Right lung (tissue), 5 donors: ENCODE data around the gene WDR18. TPM values are rescaled to one million over a fixed set of nuclear protein-coding genes. Genes with fewer than 3 reads are reported as not detected.

ENCODE experiments used
- DNase-seq, 2 donors: peaks; one replicate each; pipeline ENCODE4 v3.0.0-alpha.2; 2013
- polyA plus RNA-seq, 5 donors: library from polyadenylated mRNA; unstranded; fragments of 120-200 nt; gene quantifications; one replicate each; pipeline versions ENCODE4 v1.2.1 to v1.2.3, GENCODE V29; 2013; ENCODE audit warnings: inconsistent platforms in 1 of 5, low replicate concordance in 1 of 5; ENCODE audit not compliant: insufficient read length in 5 of 5, insufficient read depth in 1 of 5

The WDR18 gene
- polyA plus RNA-seq, 5 donors = 22.3 to 47.6 (median 30.8) TPM

DNA sequence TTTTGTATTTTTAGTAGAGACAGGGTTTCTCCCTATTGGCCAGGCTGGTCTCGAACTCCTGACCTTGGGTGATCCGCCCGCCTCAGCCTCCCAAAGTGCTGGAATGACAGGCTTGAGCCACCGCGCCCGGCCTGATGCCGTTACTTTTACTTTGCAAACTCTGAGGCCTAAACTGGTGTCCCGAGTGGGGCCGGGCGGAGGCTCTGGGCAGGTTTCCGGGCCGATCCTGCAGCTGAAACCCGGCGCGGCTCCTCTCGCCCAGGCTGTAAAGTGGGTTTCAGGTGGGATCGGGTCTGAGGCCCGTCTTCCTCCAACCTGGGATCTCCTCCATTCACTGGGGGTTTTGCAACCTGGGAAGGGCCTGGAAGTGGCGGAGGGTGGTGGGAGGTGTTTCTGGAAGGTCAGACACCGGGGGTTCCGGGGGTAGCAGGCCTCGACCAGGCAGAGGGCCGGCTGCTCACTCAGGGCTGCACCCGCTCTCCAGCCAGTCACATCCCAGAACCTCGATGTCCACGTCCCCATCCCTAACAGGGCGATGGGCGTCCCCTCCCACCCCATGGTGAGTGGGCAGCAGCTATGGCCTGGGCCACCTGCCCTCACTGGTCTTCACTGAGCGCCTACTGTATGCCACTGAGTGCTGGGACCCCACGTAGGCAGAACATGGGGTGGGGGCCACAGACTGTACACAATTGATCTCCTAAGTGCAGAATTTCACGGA is 21.3 kb upstream of the WDR18 start:
- no peak for DNase-seq

DNA sequence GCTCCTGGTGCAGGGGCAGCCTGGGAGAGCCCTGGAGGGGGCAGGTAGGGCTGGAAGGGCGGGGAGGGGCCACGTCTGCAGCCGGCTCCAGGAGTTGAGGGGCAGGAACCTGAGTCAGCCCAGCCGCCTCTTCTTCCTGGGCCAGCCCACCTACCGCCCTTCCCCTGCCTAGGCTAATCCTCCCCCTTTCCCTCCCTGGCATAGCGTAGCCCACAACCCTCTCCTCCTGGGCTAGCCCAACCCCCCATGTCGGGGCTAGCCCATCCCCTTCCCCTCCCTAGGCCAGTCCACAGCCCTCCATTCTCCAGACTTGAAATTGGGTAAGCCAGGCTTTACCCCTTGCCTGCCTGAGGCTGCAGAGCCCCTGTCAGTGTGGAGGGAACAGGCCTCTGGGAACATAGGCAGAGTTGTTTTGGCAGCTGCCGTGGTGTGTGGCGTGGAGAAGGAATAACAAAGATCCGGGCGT is 20.6 kb upstream of the WDR18 start:
- DNase-seq = no peak

DNA sequence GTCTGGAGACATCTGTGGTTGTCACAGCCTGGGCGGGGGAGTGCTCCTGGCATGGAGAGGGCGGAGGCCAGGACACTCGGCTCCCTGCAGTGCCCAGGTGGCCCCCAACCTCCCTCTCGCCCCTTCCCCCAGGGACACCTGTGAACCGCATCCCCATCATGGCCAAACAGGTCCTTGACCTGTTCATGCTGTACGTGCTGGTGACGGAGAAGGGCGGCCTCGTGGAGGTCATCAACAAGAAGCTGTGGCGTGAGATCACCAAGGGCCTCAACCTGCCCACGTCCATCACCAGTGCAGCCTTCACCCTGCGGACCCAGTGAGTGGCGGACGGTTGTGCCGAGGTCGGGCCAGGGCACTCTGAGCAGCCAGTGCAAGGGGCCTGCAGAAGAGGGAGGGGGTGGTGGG is 20.0 kb upstream of the WDR18 start:
- DNase-seq = no peak

DNA sequence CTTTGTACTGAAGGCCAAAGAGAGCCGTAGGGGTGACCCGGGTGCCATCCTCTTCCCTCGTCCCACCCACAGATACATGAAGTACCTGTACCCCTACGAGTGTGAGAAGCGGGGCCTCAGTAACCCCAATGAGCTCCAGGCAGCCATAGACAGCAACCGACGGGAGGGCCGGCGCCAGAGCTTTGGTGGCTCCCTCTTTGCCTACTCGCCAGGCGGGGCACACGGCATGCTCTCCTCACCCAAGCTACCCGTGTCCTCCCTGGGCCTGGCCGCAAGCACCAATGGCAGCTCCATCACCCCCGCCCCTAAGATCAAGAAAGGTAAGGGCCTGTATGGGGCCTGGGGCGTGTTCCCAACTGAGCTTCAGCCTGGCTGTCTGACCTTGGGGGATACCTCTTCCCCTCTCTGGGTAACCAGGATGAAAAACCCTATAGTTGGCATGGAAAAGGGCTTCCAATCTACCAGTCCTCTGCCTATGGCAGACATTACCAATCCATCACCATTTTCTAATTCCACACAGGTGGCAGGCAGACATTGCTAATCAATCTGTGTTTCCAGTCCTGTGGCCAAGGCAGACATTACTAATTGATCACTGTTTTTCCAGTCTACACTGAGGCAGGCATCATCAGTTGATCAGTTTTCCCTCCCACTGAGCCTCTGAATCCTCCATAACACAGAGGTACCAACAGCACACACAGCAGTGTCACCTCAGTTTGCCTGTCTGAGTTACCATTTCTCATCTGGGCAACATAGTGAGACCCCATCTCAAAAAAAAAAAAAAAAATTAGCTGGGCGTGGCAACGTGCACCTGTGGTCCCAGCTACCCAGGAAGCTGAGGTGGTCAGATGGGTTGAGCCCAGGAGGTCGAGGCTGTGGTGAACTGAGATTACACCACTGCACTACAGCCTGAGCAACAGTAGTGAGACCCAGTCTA is 19.1 kb upstream of the WDR18 start:
- DNase-seq = no peak

DNA sequence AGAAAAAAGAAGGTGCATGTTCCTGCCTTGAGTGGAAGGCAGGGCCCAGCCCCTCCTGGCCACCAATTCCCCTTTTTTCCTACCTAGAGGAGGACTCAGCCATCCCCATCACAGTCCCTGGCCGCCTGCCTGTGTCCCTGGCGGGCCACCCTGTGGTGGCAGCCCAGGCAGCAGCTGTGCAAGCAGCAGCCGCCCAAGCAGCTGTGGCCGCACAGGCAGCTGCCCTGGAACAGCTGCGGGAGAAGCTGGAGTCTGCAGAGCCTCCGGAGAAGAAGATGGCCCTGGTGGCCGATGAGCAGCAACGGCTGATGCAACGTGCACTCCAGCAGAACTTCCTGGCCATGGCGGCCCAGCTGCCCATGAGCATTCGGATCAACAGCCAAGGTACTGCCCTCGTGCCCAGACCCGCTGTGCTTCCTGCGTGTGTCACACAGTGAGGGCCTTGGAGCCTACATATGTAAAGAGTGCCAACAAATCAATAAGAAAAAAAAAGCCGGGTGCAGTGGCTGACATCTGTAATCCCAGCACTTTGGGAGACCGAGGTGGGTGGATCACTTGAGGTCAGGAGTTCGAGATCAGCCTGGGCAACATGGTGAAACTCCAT is 17.6 kb upstream of the WDR18 start:
- no peak for DNase-seq

DNA sequence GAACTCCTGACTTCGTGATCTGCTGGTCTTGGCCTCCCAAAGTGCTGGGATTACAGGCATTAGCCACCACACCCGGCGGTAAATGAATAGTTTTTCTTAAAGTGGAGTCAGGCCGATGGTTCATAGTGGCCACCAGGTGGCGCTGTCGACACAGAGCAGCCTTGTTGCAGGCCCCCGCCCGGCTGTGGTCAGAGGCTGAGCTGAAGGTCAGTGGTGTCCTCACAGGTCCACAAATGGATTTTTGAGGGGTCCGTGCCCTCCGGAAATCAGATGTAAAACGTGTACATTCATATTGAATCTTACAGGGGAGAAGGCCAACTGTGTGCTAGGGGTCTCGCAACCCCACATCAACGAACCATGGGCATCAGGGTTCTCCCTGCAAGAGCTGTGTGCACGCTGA is 13.4 kb upstream of the WDR18 start:
- no peak for DNase-seq

DNA sequence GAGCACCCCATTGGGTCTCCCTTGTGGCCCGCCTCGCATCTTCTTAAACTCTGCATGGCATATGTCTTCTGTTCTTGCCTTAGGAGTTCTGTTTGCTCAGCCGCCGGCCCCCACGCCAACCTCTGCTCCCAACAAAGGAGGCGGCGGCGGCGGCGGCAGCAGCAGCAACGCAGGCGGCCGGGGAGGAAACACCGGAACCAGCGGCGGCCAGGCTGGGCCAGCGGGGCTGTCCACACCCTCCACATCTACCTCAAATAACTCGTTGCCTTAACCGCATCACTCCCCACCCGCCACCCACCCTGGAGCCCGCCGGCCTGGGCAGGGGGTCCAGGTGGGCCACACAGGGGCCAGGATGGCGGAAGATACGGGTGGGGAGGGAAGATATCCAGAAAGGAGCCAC is 12.3 kb upstream of the WDR18 start:
- no peak for DNase-seq

DNA sequence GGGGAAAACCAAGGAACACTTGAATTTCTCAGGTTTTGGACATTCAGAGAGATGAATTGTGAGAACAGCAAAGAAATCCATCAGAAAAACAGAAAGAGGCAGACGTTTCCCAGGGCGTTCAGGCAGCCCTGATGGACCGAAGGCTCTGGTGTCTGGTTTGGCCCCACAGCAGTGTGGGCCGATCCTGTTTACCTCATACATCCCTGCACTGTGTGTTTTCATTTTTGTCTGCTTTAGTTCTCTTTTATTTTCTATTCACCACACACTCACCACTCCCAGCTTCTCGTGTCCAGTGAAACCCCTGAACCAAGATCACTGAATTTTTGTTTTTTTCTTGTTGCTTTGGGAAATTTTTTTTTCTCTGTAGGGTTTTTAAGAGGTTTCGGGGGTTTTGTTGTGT is 11.9 kb upstream of the WDR18 start:
- no peak for DNase-seq

DNA sequence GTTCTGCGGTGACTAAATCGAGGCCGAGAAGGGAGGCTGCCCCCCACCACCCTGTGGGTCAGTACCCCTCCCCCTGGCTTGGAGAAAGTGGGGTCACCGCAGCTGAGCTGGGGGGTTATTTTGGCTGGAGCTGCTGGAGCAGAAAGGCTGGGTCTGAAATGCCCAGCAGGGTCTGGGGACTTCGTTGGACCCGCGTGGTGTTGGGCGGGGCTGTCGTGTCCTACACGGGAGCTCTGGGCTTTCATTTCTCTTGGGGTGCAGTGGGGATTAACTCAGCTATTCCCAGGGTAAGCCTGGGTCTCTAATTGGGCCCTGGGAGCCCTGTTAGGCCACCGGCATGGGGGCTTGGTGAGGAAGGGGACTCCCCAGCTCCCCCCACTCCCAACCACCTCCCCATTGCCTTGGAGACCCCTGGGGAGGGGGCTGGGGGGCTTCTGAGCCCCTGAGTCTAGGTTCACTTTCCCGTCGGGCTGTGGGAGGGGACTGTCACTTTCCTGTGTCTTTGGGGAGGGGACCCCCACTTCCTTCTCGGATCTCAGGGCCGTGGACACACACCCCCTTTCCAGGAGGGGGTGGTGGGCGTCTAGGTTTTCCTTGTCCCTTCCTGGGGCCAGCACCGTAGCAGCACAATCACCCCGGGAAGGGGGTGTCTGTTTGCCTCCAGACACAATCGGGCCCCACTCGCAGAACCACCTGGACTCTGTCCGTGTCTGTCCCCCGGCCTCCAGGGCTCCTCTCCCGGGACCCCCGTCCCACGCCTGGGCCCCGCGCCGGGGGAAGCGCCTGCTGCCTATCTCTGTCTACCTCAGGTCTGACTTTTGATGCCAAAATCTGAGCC is 10.2 kb upstream of the WDR18 start:
- no peak for DNase-seq

DNA sequence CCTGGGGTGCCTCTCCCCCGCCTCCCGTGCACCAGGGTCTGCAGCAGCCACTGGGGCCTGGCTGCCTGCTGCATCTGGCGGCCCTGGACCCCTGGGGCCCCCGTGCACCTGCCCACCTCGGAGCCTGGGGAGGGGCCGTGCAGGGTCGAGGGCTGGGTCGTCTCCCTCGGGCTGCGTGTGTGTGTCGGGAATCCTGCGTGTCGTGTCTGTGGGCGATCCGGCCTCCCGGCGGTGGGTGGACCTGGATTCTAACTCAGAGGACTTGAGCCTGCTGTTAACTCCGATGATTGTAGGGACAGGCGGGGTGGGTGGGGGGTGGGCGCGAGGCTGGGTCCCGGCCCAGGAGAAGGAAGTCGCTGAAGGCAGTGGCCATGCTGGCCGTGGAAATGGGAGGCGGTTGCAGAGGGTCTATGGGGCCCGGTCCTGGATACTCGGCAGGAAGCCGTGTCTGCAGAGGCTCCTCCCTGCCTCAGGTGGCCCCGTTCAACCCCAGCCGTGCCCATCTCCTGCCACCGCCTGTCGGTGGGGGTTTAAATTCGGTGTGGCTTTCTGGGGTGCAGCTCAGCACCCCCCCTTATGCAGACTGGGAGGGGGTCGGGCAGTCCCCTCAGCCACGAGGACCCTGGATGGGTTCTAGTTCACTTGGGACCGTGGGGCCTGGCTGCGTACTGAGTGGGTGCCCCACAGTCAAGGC is 9.4 kb upstream of the WDR18 start:
- no peak for DNase-seq

DNA sequence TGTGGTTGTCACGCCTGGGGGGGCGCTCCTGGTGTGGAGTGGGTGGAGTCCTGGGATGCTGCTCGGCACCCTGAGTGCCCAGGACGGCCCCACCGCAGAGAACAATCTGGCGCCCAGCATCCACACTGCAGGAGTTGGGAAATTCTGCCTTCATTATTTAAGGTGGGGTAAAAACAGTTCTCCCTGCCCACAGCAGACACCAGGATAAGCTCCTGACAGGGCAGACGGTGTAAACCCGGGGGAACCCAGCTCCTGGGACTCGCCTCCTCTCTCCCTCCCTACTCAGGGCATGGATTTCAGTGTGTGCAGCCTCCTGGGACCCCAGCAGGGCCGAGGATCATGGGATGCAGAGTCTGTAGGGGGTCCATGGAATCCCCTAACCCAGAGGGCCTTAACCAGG is 7.7 kb upstream of the WDR18 start:
- no peak for DNase-seq

DNA sequence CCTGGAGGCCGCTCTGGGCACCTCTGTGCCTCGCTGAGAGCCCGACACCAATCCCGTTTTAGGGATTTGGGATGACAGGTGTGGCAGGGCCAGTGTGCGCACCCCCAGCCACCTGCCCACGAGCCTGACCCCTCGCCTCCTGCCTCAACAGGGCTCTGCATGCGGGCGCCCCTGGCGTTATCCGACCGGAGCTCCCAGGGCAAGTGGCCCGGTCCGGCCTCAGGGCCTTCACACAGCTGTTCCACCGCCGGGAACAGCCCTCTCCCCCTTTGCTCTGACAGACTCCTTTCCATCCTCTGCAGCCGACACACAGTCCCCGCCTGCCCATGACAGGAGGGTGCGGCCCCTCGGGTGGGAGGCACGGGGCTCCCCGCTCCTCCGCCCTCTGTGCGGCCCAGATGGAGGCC is 7.1 kb upstream of the WDR18 start:
- DNase-seq = no peak

DNA sequence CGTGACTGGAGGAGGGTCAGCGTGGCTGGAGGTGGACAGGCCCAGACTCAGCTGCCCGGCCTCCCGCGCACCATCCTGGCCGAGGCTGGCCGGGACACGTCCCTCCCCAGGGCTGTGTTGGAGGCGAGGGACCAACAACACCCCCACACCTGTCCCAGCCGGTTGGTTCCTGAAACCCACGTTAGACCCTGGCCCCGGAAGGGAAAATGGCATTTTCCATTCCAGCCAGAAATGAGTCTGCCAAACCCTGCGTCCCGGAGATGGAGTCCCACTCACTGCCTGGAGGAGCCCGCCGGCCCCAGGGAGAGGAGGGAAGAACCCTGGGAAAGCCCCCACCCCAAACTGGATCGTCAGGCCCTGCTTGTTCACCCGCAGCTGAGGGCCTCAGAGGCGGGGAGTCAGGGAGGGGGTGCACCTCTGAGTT is 4.8 kb upstream of the WDR18 start:
- DNase-seq = no peak

DNA sequence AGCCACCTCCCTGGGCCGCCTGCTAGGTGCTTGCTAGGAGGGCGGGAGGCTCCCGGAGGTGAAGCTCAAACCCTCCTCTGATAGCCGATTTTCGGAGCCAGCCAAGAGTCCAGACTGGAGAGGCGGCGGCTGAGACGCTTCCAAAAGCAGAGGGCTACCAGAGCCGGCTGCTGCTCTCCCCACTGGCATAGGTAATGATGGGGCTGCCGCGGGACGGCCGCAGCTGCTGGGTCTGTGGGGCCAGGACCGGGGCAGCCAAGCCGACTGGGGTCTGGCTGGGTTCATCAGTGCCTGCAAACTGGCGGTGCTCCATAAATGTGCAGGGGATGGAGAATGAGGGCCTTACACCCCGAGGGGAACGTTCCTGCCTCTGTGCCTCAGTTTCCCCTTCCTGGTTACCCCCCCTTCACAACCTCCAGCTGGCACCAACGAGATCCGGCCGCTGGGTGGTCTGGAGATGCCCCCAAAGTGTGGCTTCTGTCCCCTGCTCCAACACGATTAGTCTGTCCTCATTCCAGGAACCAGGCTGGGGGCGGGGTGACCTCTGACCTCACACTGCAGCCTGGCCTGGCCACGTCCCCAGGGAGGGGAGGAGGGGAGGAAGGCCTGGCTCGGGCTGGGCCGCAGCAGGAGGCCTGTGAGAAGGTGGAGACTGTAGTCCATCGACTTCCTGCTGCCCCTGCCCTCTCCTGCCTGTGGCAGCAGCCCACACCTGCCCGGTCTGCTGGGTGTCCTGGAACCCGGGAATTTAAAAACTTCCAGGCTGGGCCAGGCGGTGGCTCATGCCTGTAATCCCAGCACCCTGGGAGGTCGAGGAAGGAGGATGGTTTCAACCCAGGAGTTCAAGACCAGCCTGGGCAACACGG is 3.8 kb upstream of the WDR18 start:
- DNase-seq = no peak

DNA sequence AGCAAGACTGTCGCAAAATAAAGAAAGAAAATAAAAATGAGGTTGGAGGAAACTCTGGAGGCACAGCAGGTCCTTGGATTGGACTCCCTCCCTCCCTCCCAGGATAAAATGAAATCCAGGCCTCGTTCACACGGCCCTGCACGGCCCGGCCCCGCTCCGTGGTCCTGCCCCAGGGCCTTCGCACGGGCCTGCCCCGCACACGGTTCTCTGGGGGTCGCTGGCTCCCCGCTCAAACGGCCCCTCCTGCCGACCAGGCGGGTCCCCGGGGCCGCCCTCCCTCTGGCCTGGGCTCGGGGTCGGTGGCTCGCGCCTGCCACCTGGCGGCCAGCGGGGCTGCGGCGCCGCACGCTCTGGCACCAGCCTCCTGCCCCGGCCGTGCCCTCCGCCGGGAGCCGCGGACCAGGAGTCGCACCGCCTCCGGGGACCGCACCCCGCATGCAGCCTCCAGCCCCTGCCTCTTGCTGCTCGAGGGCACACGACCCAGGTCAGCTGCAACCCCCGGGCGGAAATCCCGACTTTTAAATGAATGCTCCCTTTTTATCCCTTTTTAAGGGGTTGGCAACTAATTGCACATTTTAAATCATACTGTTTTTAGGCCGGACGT is 1.5 kb upstream of the WDR18 start:
- DNase-seq = peak; percentile 67 to 71

DNA sequence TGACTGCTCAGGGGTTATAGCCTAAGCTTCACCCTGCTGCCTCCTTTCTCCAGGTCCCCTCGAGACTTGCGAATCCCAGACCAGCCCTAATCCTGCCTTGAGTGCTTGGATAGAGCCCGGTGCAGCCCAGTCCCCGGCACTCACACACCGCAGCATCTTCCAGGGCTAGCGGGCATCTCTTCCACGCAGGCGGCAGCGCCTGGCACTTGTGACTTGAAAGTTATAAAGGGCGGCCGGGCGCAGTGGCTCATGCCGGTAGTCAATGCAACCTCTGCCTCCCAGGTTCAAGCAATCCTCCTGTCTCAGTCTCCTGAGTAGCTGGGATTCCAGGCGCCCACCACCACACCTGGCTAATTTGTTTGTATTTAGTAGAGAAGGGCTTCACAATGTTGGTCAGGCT is 1.9 kb downstream of the WDR18 start:
- DNase-seq = no peak

DNA sequence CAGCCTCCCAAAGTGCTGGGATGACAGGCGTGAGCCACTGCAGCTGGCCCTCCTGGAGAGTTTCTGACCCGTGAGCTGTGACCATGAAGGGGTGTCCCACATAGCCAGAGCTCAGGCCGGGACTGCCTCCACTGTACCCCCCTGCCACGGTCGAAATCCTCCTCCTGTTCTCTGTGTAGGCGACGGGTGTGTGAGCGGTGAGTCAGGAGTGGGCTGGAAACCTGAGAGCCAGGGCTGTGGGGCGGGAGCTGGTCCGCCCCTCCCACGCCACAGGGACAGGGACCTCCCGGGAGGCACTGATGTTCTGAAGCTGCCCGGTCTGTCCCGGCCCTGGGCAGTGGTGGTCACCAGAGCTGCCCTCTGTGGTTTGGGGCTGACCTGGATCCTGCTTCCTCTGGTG is 3.9 kb downstream of the WDR18 start:
- DNase-seq = no peak

DNA sequence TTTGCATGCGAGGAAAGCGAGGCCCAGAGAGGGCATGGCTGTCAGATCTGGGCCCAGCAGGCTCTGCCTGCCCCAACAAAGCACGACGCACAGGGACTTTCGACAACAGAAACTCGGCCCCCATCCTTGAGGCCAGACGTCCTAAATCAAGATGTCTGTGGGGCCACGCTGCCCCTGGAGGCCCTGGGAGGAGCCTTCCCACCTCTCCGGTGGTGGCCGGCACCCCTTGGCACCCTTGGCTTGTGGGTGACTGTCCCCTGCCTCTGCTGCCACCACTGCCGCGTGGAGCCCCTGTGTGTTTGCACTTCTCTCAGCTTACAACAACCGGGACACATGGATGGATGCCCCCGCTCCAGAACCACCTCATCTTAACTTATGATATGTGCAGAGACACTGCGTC is 4.4 kb downstream of the WDR18 start:
- no peak for DNase-seq

DNA sequence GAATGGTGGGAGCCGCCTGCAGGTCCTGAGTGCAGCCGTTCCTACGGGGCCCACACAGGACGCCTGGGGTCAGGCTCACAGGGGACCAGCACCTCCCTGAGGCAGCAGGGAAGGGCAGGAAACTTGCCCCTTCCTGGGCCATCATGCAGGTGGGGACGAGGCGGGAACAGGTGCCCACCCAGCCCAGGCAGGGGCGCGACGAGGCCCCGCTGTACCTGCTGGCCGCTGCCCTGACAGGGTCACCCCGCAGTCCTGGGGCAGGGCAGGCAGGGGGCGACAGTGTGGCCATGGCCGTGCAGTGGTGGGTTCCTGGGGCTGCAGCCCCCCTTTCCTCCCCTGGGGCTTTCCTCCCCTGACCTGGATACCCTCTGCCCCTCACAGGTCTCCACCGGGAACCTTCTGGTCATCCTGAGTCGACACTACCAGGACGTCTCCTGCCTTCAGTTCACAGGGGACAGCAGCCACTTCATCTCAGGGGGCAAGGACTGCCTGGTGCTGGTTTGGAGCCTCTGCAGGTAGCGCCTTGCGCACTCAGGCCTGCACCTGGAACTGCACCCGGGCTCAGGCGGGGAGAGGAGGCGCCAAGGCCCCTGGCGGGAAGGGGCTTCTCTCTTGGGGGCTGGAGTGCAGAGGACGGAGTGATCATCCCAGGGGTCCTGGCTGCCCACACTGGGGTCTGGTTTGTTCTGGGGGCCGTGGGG is 5.4 kb downstream of the WDR18 start:
- no peak for DNase-seq
